Esophagus muscularis mucosa (tissue), 4 donors: ENCODE results near the gene GABPB2. TPM values are rescaled to one million over a fixed set of nuclear protein-coding genes. Genes with fewer than 3 reads are reported as not detected.

Source experiments
- DNase-seq: peaks from one replicate; pipeline ENCODE4 v3.0.0-alpha.2; 2017; ENCODE audit errors: extremely low spot score
- H3K27ac ChIP-seq, 4 donors: fragments of 200-600 bp; sonication (generic); replicated peaks in 1 of 4; 1 replicate in 3 of 4; 2 replicates in 1 of 4; pipeline ENCODE4 v1.5.1; 2016 to 2019; ENCODE audit warnings: mild to moderate bottlenecking in 1 of 4
- H3K27me3 ChIP-seq, 4 donors: fragments of 200-600 bp; sonication (generic); one replicate each; pipeline versions ENCODE4 v1.5.1 to v1.6.0; 2016 to 2019
- H3K36me3 ChIP-seq, 4 donors: fragments of 200-600 bp; sonication (generic); one replicate each; pipeline ENCODE4 v1.5.1; 2016 to 2019
- H3K4me1 ChIP-seq, 4 donors: fragments of 200-600 bp; sonication (generic); one replicate each; pipeline ENCODE4 v1.5.1; 2016 to 2019
- H3K4me3 ChIP-seq, 4 donors: fragments of 200-600 bp; sonication (generic); 1 replicate in 2 of 4; 2 replicates in 2 of 4; pipeline ENCODE4 v1.5.1; 2016 to 2019; ENCODE audit warnings: mild to moderate bottlenecking in 4 of 4, moderate library complexity in 1 of 4
- H3K9me3 ChIP-seq, 4 donors: fragments of 200-600 bp; sonication (generic); 1 replicate in 3 of 4; 2 replicates in 1 of 4; pipeline ENCODE4 v1.5.1; 2016 to 2019
- CTCF ChIP-seq, 3 experiments: fragments of 200-600 bp in 2 of 3; fragments of 450-650 bp in 1 of 3; sonication (generic) in 2 of 3; IDR thresholded peaks; one replicate each; pipeline ENCODE4 v1.5.1; 2017 to 2019; ENCODE audit warnings: antibody characterized with exemption in 3 of 3, mild to moderate bottlenecking in 2 of 3, moderate library complexity in 1 of 3
- EP300 ChIP-seq: sonication (generic); formaldehyde crosslinking; IDR thresholded peaks from one replicate; pipeline ENCODE4 v1.6.1; 2017; ENCODE audit warnings: antibody characterized with exemption
- POLR2A ChIP-seq: fragments of 450-650 bp; IDR thresholded peaks from one replicate; pipeline ENCODE4 v1.6.1; 2017; ENCODE audit warnings: antibody characterized with exemption, moderate library complexity, mild to moderate bottlenecking, low read depth
- POLR2AphosphoS5 ChIP-seq, 2 donors: sonication (generic); formaldehyde crosslinking; IDR thresholded peaks; one replicate each; pipeline ENCODE4 v1.6.1; 2017; ENCODE audit warnings: antibody characterized with exemption in 2 of 2
- WGBS: methylation state at CpG from one replicate; pipeline ENCODE4 v1.1.5; 2018; 5-methylcytosine and 5-hydroxymethylcytosine counted together
- intact Hi-C: fragments of 100-400 bp; cut with DNase I; formaldehyde crosslinking; loops from one replicate; pipeline ENCODE4 v1.15.1; 2023
- total RNA-seq, 4 donors: library from RNA; depleted of rRNA; stranded (reverse); fragments of >200 nt; gene quantifications; one replicate each; pipeline versions ENCODE4 v1.1.0 to v1.2.1, GENCODE V29; 2016

Gene GABPB2
- total RNA-seq, 4 donors from 2014 or later, result 16.1 to 25.7 (median 20.9) TPM

- peak; percentile 92 for DNase-seq
- H3K9me3 ChIP-seq, result no peaks in the 10 kb centered on the region
- no peak for TF ChIP-seq CTCF (IDR thresholded peaks at IDR 0.05)
- TF ChIP-seq POLR2AphosphoS5 (IDR thresholded peaks at IDR 0.05), result peak; percentile 86 to 88
- peak; percentile 33 for TF ChIP-seq POLR2A
- no peak for TF ChIP-seq EP300
- peak within 1 kb of the TSS; percentile 65 to 80 (median 74) for H3K4me3 ChIP-seq
- intact Hi-C loops, result no loop called here
- peaks cover 6 to 18% (median 13%) of the 10 kb centered on the region in 4 donors for H3K36me3 ChIP-seq
- WGBS, result 0% methylated on average over 3 of the region's 29 CpGs
- no peaks in the 10 kb centered on the region for H3K27me3 ChIP-seq
- H3K4me1 ChIP-seq, result peaks cover 19 to 32% (median 27%) of the 10 kb centered on the region in 4 donors
- H3K27ac ChIP-seq, result peak within 1 kb of the TSS; percentile 84 to 94 (median 88)
Observed at GRCh38 chr1:151047591-151047924, 23.0 kb upstream of the GABPB2 start, which contains the start of gene C1orf56. C1orf56 (plus strand) TSS chr1:151047751; CDS start chr1:151047848, 97 bp downstream.

GRCh38 chr1:151047925-151048644 lies 22.5 kb upstream of the GABPB2 start:
- peak in 1 of 3 experiments; percentile 52 for TF ChIP-seq CTCF (IDR thresholded peaks at IDR 0.05)
- peak; percentile 48 to 51 for TF ChIP-seq POLR2AphosphoS5 (IDR thresholded peaks at IDR 0.05)
- TF ChIP-seq EP300, result no peak
- no peak for TF ChIP-seq POLR2A
- H3K4me1 ChIP-seq, result peaks cover 19 to 32% (median 27%) of the 10 kb centered on the region in 4 donors
- intact Hi-C loops, result no loop called here
- no peak for DNase-seq
- peak overlapping the region; percentile 84 to 94 (median 88) for H3K27ac ChIP-seq
- H3K36me3 ChIP-seq, result peaks cover 11 to 23% (median 18%) of the 10 kb centered on the region in 4 donors
- peak overlapping the region; percentile 65 to 80 (median 74) for H3K4me3 ChIP-seq
- WGBS, result 0% methylated on average over 3 of the region's 48 CpGs
- no peaks in the 10 kb centered on the region for H3K9me3 ChIP-seq
- H3K27me3 ChIP-seq, result no peaks in the 10 kb centered on the region

GRCh38 chr1:151048645-151049032 lies 21.9 kb upstream of the GABPB2 start:
- Histone ChIP-seq H3K4me3 (peak overlapping the region; percentile 65 to 80 (median 74)), H3K9me3 (no peaks in the 10 kb centered on the region), H3K36me3 (peaks cover 16 to 24% (median 24%) of the 10 kb centered on the region in 4 donors), H3K4me1 (peaks cover 19 to 32% (median 27%) of the 10 kb centered on the region in 4 donors), H3K27me3 (no peaks in the 10 kb centered on the region), H3K27ac (peak overlapping the region; percentile 84 to 94 (median 88))
- intact Hi-C loops, result no loop called here
- WGBS, result 15% methylated on average over 3 of the region's 3 CpGs
- DNase-seq, result no peak
- TF ChIP-seq EP300 (no peak), CTCF (IDR thresholded peaks at IDR 0.05) (peak in 2 of 3 experiments; percentile 44 to 53), POLR2AphosphoS5 (IDR thresholded peaks at IDR 0.05) (peak in 1 of 2 donors; percentile 18), POLR2A (no peak)

- TF ChIP-seq POLR2AphosphoS5 (IDR thresholded peaks at IDR 0.05) (peak in 1 of 2 donors; percentile 21), EP300 (no peak)
- Histone ChIP-seq H3K4me3 (no peak overlapping the region), H3K27me3 (no peaks in the 10 kb centered on the region), H3K4me1 (peaks cover 19 to 32% (median 27%) of the 10 kb centered on the region in 4 donors), H3K36me3 (peaks cover 25 to 32% (median 31%) of the 10 kb centered on the region in 4 donors), H3K9me3 (no peaks in the 10 kb centered on the region), H3K27ac (peak overlapping the region in 1 of 4 donors; percentile 91)
- no peak for DNase-seq
- intact Hi-C loops, result no loop called here
- 94% methylated on average over 5 of the region's 5 CpGs for WGBS
Observed at GRCh38 chr1:151049458-151049857, 21.1 kb upstream of the GABPB2 start.

GRCh38 chr1:151050051-151050688 lies 20.4 kb upstream of the GABPB2 start:
- TF ChIP-seq CTCF (IDR thresholded peaks at IDR 0.05), result no peak
- TF ChIP-seq POLR2A, result no peak
- TF ChIP-seq EP300, result no peak
- TF ChIP-seq POLR2AphosphoS5 (IDR thresholded peaks at IDR 0.05), result no peak
- Histone ChIP-seq H3K27ac (no peak overlapping the region), H3K36me3 (peaks cover 30 to 39% (median 38%) of the 10 kb centered on the region in 4 donors), H3K4me1 (peaks cover 20 to 33% (median 29%) of the 10 kb centered on the region in 4 donors), H3K27me3 (no peaks in the 10 kb centered on the region), H3K4me3 (no peak overlapping the region), H3K9me3 (no peaks in the 10 kb centered on the region)
- no peak for DNase-seq
- intact Hi-C loops, result no loop called here
- 88% methylated on average over 2 of the region's 2 CpGs for WGBS
